GM19328 (cell line): ENCODE data around the gene R3HDM2.

Experiments used
- ATAC-seq: cut with Tn5 transposase; IDR thresholded peaks from one replicate; pipeline ENCODE4 v1.9.1; 2021; ENCODE audit warnings: mild to moderate bottlenecking, moderate library complexity; ENCODE audit not compliant: unreplicated experiment

The R3HDM2 gene

DNA sequence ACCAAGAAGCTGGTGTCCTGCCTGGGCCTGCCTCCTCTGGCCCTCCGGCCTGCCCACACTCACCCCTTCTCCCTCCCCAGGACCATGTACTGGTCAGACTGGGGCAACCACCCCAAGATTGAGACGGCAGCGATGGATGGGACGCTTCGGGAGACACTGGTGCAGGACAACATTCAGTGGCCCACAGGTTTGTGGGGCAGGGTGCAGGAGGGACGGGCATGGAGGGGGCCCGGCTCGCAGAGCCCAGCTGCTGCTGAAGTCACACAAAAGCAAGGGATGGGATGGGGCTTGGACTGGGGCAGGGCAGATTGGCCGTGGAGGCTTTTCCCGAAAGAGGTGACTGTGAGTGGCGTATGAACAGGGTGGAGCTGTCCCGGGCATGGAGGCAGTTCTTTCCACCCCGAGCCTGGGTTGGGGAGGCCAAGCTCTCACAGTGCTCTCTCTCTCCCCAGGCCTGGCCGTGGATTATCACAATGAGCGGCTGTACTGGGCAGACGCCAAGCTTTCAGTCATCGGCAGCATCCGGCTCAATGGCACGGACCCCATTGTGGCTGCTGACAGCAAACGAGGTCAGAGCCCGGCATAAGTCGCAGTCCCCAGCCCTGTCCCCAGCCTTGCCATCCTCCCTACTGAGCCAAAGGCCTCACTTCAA is 222.1 kb downstream of the R3HDM2 start:
- no peak for ATAC-seq

DNA sequence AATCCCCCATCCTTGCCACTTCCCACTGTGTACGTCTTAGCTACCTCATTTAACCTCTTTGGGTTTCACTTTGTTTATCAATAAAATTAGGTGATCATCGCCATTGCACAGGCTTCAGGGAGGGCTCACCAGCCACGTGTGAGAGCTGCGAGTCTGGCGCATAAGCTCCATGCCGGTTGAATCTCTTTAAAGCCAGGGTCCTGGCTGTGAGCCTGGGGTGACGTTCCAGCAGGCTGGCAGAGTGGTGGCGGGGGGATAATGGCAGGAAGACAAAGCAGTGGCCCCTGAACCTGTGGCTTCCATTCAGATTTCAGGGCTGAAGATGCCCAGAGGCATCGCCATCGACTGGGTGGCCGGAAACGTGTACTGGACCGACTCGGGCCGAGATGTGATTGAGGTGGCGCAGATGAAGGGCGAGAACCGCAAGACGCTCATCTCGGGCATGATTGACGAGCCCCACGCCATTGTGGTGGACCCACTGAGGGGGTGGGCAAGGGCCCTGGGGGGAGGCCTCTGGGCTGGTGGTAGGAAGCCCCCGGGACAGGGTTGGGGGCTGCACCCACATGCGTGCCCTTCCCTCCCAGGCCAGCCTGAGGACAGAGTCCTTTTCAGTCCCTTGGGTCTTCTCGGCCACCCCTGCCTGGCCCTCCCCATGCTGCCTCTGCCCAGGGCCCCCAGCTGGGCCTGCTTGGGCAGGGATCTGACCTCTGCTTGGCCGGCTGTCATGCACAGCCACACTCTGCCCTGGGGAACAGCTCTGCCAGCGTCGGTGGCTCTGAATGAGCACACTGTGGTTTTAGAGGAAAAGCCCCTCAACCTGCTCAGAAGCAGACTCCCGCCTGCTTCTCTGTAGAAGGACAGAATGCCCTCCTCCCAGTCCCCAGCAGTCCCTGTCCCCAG is 222.9 kb downstream of the R3HDM2 start:
- no peak for ATAC-seq

DNA sequence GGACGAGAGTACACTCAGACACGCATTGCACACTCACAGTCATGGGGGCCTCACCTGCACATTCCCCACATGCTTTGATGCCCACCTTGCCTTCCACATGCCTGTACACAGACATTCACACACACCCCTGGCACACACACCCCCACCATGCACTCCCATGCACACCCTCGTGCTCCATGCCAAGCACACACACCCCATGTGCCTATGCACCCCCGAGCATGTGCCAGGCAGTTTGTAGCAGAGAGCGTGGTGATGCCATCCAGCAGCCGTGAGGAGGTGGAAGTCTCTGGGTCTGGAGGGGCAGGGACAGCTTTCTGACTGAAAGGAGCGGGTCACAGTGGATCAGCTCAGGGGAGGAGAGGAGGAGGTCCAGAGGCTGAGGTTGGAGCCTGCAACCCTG is 224.9 kb downstream of the R3HDM2 start:
- ATAC-seq: no peak

DNA sequence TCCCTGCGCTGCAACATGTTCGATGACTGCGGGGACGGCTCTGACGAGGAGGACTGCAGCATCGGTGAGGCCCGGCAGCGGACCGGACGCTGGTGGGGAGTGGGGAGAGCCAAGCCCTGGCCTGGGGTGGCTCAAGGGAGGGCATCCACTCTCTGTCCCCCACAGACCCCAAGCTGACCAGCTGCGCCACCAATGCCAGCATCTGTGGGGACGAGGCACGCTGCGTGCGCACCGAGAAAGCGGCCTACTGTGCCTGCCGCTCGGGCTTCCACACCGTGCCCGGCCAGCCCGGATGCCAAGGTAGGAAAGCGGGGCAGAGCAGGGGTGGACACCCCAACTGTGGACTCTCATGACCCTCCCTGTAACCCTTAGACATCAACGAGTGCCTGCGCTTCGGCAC is 225.7 kb downstream of the R3HDM2 start:
- ATAC-seq: no peak

DNA sequence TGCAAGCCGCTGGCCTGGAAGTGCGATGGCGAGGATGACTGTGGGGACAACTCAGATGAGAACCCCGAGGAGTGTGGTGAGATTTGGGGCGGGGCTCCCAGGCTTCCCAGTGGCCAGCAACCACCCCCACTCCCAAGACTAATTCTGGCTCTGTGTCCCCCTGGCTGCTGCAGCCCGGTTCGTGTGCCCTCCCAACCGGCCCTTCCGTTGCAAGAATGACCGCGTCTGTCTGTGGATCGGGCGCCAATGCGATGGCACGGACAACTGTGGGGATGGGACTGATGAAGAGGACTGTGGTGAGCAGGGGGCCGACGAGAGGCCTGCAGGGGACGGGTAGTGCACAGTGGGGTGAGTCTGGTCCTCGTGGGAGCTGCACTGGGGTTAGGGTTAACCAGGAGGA is 226.4 kb downstream of the R3HDM2 start:
- no peak for ATAC-seq

DNA sequence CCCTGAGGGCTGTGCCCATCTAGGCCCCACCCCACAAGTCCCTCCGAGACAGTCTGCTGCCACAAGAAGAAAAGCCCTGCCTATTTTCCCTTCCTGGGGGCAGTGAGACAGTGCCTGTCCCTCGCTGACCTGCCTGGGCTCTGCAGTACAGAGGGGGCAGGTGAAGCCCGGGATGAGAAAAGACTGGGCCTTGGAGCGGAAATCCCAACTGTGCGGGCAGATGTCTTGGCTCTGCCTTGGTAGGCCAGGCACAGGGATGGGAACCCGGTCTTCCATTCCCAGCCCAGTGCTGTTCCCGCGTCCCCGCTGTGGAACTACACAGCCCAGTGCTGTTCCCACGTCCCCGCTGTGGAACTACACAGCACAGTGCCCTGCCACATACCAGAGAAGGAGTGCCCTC is 227.1 kb downstream of the R3HDM2 start:
- ATAC-seq: no peak
